Small intestine (tissue), 7 donors: ENCODE measurements around the gene NTRK3. TPM values are rescaled to one million over a fixed set of nuclear protein-coding genes. Genes with fewer than 3 reads are reported as not detected.

ENCODE experiments used
- DNase-seq, 2 donors: peaks; one replicate each; pipeline versions ENCODE4 v3.0.0 to v3.0.0-alpha.2; 2013
- FAIRE-seq: peaks from 2 replicates; lab custom pipeline; 2012; peaks lifted over from hg19 to GRCh38; lab: Jason Lieb, UNC
- H3K27ac ChIP-seq, 3 donors: one replicate each; pipeline ENCODE4 v1.5.1; 2013; ENCODE audit warnings: low read length in 2 of 3, mild to moderate bottlenecking in 2 of 3, control low read depth in 1 of 3, inconsistent platforms in 1 of 3, low read depth in 1 of 3, moderate library complexity in 1 of 3
- H3K27me3 ChIP-seq, 3 donors: one replicate each; pipeline ENCODE4 v1.6.1; 2013; ENCODE audit warnings: low read length in 3 of 3, inconsistent platforms in 1 of 3; ENCODE audit not compliant: control insufficient read depth in 3 of 3, insufficient read depth in 3 of 3
- H3K36me3 ChIP-seq, 3 donors: one replicate each; pipeline ENCODE4 v1.6.1; 2013; ENCODE audit warnings: low read length in 3 of 3, inconsistent platforms in 1 of 3, low read depth in 1 of 3, mild to moderate bottlenecking in 1 of 3, moderate library complexity in 1 of 3; ENCODE audit not compliant: control insufficient read depth in 3 of 3, insufficient read depth in 2 of 3
- H3K4me1 ChIP-seq, 3 donors: one replicate each; pipeline ENCODE4 v1.6.1; 2013; ENCODE audit warnings: low read length in 2 of 3, inconsistent platforms in 1 of 3, low read depth in 1 of 3, mild to moderate bottlenecking in 1 of 3, moderate library complexity in 1 of 3; ENCODE audit not compliant: control insufficient read depth in 3 of 3, insufficient read depth in 2 of 3
- H3K4me3 ChIP-seq, 3 donors: one replicate each; pipeline ENCODE4 v1.5.1; 2013; ENCODE audit warnings: low read length in 3 of 3, control low read depth in 1 of 3, inconsistent platforms in 1 of 3, low read depth in 1 of 3, mild to moderate bottlenecking in 1 of 3, moderate library complexity in 1 of 3
- H3K9me3 ChIP-seq, 2 donors: one replicate each; pipeline ENCODE4 v1.6.1; 2013; ENCODE audit warnings: low read depth in 1 of 2, low read length in 1 of 2; ENCODE audit not compliant: control insufficient read depth in 2 of 2, insufficient read depth in 1 of 2
- WGBS, 3 donors: extraction: QIAGEN DNeasy Blood & Tissue Kit; methylation state at CpG; one replicate each; pipeline ENCODE4 v1.1.7; 2013; 5-methylcytosine and 5-hydroxymethylcytosine counted together
- polyA plus RNA-seq, 4 donors: library from polyadenylated mRNA; stranded (reverse) in 3 of 4; unstranded in 1 of 4; fragments of 200-250 nt in 3 of 4; fragments of 120-200 nt in 1 of 4; gene quantifications; one replicate each; pipeline versions ENCODE4 v1.2.1 to v1.2.3, GENCODE V29; 2013
- donor health status: healthy with polysubstance abuse.
- donor health status: control.
- donor health status: control.
- donor health status: Bipolar disorder and iron deficiency.
- donor health status: healthy.

Gene NTRK3
- polyA plus RNA-seq, 4 donors = under 0.01 to 3.6 (median 0.52) TPM; not detected in 1

DNA sequence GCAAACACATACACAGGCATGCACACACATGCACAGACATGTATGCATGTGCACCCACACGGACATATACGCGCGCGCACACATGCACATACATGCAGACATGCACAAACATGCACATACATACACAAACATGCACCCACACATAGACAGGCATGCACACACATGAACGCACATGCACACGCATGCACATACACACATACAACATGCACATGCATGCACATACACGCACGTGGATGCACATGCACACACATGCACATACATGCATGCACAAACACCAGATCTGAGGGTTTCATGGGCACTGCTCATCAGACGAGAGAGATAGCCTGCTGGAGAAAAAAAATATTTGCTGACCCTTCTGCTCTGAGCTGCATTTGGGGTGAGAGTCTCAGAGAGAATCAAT, 31.7 kb upstream of the NTRK3 start:
- no peak for DNase-seq
- H3K36me3 ChIP-seq = no peaks in the 10 kb centered on the region
- 81 to 86% (median 84%) methylated on average over 10 of the region's 10 CpGs for WGBS, 3 donors
- H3K27me3 ChIP-seq = peaks cover 0 to 8% (median 2%) of the 10 kb centered on the region in 3 donors
- no peak overlapping the region for H3K4me3 ChIP-seq
- peaks cover 0 to 12% (median 0%) of the 10 kb centered on the region in 3 donors for H3K4me1 ChIP-seq
- no peak overlapping the region for H3K27ac ChIP-seq
- H3K9me3 ChIP-seq = no peaks in the 10 kb centered on the region
- no peak for FAIRE-seq

DNA sequence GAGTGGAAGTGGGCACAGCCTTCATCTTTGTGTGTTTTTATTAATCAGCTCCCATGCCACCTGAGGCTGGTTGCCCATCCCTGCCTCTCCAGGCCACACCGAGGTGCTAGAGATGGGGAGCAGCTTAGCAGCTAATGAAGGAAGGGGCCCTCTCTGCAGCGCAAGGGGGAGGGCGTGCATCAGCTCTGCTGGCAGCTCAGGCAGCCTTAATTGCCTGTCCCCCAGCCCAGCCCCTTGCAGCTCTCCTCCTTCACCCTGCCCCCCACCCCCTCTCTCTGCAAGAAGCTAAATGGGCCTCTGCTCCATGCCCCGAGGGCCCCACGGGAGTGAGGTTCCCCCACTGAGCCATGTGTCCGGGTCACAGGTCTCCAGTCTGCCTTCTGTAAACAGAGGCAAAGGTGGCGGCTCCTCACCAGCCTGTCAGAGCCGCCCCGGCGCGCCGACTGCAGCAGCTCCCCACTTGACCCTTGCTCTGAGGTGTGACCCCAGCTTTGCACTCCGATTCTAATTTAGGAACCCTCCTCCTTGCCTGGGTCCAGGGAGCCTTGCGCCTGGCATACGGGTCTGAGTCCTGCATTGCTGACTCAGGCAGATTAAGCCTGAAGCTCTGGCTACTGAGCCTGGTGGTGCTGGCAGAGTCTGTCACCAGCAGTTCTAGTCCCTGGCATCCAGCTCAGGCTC, 27.9 kb upstream of the NTRK3 start:
- FAIRE-seq = no peak
- DNase-seq = peak in 1 of 2 donors; percentile 83
- peaks cover 0 to 10% (median 4%) of the 10 kb centered on the region in 3 donors for H3K27me3 ChIP-seq

DNA sequence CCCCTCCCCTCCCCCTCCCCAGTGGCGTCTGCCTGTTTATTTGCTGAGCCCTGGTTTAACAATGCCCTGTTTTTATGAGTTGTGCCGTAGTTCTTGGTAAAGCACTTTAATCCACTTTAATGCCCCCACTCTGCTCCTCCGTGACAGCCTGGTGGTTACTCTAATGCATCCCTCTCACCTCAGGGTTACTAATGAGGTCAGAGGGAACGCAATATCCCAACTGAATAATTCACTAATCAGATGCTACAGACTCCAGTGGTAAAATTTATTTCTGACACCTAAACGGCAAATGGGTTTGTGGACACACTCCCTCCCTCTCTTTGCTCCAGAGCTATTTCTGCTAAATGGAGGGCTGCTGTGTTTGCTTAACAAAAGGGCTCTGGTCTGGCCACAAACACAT, 26.1 kb upstream of the NTRK3 start:
- H3K27me3 ChIP-seq = peaks cover 0 to 10% (median 4%) of the 10 kb centered on the region in 3 donors
- no peak overlapping the region for H3K4me3 ChIP-seq
- H3K27ac ChIP-seq = no peak overlapping the region
- H3K36me3 ChIP-seq = no peaks in the 10 kb centered on the region
- H3K9me3 ChIP-seq = peaks cover 0 to 3% of the 10 kb centered on the region in 2 donors
- peaks cover 0 to 15% (median 0%) of the 10 kb centered on the region in 3 donors for H3K4me1 ChIP-seq
- no peak for DNase-seq
- 27 to 33% (median 31%) methylated on average over 5 of the region's 5 CpGs for WGBS, 3 donors
- FAIRE-seq = no peak

More for the DNA sequence above, 27.9 kb upstream of the NTRK3 start:
- H3K9me3 ChIP-seq = peaks cover 0 to 3% of the 10 kb centered on the region in 2 donors
- 0 to 9% (median 3%) methylated on average over 14 to 15 of the region's 15 CpGs for WGBS, 3 donors
- H3K27ac ChIP-seq = peak overlapping the region in 1 of 3 donors; percentile 28
- H3K4me1 ChIP-seq = peaks cover 0 to 15% (median 0%) of the 10 kb centered on the region in 3 donors
- no peaks in the 10 kb centered on the region for H3K36me3 ChIP-seq
- H3K4me3 ChIP-seq = no peak overlapping the region

DNA sequence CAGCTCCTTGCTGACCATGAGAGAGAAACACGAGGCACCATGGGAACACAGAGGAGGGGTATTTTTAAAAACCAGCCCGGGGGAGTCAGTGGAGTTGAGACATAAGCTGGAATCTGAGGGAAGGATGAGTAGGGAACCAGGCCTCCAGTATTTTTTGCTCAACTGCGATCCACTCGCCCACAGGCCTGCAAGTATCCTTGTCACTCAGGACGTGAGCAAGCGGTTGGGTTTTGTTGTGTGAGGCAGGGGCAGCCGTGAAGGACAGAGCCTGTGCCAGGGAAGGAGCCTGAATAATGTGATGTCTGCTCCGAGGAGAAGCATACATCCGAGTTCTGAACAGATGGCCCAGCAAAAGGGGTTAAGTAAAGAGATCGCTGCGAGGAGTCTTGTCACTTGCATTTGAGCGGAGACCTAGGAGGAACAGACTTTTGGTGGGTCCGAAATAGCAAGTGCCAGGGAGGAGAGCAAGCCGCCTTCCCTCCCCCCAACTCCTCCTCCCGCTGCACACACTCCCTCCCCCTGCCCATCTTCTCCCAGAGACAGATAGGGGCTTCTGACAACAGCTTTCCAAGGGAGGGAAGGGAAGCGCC, 20.4 kb upstream of the NTRK3 start:
- peaks cover 0 to 3% of the 10 kb centered on the region in 2 donors for H3K9me3 ChIP-seq
- no peak overlapping the region for H3K27ac ChIP-seq
- H3K4me1 ChIP-seq = peaks cover 0 to 7% (median 0%) of the 10 kb centered on the region in 3 donors
- FAIRE-seq = no peak
- no peak overlapping the region for H3K4me3 ChIP-seq
- no peaks in the 10 kb centered on the region for H3K36me3 ChIP-seq
- peaks cover 0 to 36% (median 1%) of the 10 kb centered on the region in 3 donors for H3K27me3 ChIP-seq
- no peak for DNase-seq
- WGBS, 3 donors = 60 to 70% (median 65%) methylated on average over 16 of the region's 16 CpGs

DNA sequence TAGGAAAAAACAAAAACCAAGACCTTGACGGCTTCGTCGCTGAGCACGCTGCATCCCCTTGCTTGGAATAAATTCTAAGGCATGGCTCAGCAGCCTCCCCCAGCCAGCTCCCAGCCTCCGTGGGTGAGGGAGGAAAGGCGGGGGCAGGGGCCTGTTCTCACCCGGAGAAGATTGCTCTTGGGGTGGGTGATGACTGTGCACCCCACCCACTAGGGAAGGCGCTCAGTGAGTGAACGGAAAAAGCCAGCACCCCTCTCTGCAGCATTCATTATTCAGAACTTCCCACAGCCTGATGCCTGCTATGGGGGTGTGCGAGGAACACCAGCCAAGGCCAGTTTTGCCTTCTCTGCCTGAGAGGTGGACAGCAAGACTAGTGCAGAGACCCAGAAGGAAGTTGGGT, 19.3 kb upstream of the NTRK3 start:
- FAIRE-seq = no peak

DNA sequence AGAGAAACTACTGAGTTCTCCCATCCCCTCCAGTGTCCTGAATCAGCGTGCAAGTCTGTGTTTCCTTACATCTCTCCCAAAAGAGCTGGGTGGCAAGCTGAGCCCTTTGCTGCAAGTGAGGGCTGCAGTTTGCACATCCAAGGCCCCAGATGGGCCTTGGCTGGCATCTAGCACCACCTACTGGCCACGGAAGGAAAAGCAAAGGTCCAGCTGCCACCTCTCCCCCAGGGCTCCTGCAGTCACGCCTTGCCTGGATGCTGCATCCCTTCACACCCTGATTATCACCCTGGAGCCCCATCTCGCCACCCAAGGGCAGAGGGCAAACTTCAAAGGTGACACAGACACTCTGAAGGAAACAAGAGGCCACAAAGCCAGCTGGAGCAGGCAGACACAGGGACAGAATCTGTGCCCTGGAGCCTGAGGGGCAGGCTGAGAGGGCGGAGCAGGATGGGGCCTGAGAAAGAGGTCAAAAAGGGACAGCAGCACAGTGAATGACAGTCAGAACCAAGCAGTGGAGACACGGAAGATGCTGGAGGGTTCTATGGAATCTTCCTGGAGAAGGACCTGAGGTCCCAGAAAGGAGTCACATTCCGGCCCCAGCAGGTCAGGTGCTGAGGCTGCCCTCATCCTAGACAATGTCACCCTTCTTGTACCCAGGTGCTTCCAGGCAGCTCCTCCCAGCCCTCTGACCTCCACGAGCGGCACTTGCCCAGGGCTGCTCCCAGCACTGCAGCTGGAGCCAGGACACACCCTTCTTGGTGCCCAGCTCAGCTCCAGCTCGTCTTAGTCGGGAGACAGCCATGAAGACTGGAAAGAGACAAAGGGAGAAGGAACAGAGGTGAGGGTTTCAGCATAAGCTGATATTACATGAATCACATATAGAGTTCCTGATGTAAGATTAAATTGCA, 18.3 kb upstream of the NTRK3 start:
- H3K9me3 ChIP-seq = peaks cover 0 to 3% of the 10 kb centered on the region in 2 donors
- no peaks in the 10 kb centered on the region for H3K36me3 ChIP-seq
- peaks cover 0 to 38% (median 0%) of the 10 kb centered on the region in 3 donors for H3K27me3 ChIP-seq
- H3K27ac ChIP-seq = no peak overlapping the region
- H3K4me1 ChIP-seq = peaks cover 0 to 7% (median 0%) of the 10 kb centered on the region in 3 donors
- DNase-seq = peak; percentile 51 to 84
- H3K4me3 ChIP-seq = no peak overlapping the region
- FAIRE-seq = no peak
- WGBS, 3 donors = 19 to 38% (median 24%) methylated on average over 11 of the region's 11 CpGs

More for the DNA sequence above, 19.3 kb upstream of the NTRK3 start:
- Histone ChIP-seq H3K4me1 (peaks cover 0 to 7% (median 0%) of the 10 kb centered on the region in 3 donors), H3K27ac (no peak overlapping the region), H3K36me3 (no peaks in the 10 kb centered on the region), H3K27me3 (peaks cover 0 to 36% (median 1%) of the 10 kb centered on the region in 3 donors), H3K4me3 (no peak overlapping the region), H3K9me3 (peaks cover 0 to 3% of the 10 kb centered on the region in 2 donors)
- 39 to 55% (median 48%) methylated on average over 10 of the region's 10 CpGs for WGBS, 3 donors
- no peak for DNase-seq

DNA sequence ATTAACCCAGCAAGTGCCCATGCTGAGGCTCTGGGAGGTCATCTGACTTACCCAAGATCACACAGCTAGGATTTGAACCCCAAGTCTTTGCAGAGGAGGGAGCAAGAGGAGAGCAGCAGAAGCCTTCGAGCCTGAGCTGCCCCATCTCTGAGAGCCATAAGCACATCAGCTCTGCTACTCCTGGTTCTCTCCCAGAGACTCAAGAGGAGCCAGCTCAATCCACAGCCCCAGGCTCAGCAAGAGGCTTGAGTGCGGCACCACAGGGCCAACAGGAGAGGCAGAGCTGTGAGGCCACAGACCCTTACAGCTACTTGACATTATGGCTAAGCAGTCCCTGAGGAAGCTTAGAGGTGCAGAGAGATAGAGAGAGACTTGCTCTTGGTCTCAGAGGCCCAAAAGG, 15.9 kb upstream of the NTRK3 start:
- H3K27ac ChIP-seq = no peak overlapping the region
- no peak overlapping the region for H3K4me3 ChIP-seq
- DNase-seq (no peak), FAIRE-seq (no peak)
- WGBS, 3 donors = 75 to 84% (median 82%) methylated on average over 2 of the region's 2 CpGs
- H3K36me3 ChIP-seq = no peaks in the 10 kb centered on the region
- H3K9me3 ChIP-seq = no peaks in the 10 kb centered on the region
- peaks cover 0 to 43% (median 0%) of the 10 kb centered on the region in 3 donors for H3K27me3 ChIP-seq
- H3K4me1 ChIP-seq = peaks cover 0 to 7% (median 0%) of the 10 kb centered on the region in 3 donors
